Inferior parietal cortex (tissue), 1 donor: ENCODE data around the gene BICRA.
"Not testable (repeated sequence)": the region's sequence is repeated elsewhere in the genome, so short reads cannot be mapped to it uniquely, and the experiment has no call there.

Source experiments
- DNase-seq: peaks from one replicate; pipeline ENCODE4 v3.0.0-alpha.2; 2016; ENCODE audit errors: extremely low spot score

The BICRA gene

DNA sequence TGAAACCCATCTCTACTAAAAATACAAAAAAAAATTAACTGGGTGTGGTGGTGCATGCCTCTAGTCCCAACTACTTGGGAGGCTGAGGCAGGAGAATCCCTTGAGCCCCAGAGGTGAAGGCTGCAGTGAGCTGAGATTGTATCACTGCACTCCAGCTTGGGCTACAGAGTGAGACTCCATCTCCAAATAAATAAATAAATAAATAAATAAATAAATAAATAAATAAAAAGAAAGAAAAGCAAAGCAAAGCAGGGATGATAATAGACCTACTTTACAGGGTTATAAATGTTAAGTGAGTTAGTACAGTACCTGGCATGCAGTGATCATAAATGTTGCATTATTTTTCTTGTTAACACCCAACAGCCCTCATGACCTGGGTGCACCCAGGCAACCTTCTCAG is 105.9 kb downstream of the BICRA start:
- not testable (repeated sequence) for DNase-seq

DNA sequence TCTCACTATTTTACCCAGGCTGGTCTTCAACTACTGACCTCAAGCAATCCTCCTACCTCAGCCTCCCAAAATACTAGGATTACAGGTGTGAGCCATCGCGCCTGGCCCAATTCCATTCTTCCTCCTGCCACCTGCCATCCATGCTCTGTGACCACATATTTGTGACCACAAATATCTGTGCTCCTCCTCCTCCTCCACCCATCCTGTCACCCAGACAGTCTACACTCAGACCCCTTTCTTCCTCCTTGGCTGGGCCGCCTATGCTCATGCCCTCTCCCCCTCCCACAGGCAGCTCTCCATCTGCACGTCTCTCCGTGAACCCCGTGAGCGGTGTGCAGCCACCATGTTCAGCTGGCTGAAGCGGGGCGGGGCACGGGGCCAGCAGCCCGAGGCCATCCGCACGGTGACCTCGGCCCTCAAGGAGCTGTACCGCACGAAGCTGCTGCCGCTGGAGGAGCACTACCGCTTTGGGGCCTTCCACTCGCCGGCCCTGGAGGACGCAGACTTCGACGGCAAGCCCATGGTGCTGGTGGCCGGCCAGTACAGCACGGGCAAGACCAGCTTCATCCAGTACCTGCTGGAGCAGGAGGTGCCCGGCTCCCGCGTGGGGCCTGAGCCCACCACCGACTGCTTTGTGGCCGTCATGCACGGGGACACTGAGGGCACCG is 107.5 kb downstream of the BICRA start:
- no peak for DNase-seq

DNA sequence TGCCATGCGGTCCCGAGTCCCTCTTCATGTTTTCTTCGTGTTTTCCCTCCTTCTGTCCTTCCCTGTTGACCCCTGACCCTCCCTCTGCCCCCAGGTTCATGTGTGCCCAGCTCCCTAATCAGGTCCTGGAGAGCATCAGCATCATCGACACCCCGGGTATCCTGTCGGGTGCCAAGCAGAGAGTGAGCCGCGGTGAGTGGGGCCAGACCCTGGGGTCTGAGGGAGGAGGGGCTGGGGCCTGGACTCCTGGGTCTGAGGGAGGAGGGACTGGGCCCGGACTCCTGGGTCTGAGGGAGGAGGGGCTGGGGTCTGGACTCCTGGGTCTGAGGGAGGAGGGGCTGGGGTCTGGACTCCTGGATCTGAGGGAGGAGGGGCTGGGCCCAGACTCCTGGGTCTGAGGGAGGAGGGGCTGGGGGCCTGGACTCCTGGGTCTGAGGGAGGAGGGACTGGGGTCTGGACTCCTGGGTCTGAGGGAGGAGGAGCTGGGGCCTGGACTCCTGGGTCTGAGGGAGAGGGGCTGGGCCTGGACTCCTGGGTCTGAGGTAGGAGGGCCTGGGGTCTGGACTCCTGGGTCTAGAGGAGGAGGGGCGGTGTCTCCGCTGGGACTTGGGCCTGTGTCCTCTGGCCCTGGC is 109.6 kb downstream of the BICRA start:
- not testable (repeated sequence) for DNase-seq

DNA sequence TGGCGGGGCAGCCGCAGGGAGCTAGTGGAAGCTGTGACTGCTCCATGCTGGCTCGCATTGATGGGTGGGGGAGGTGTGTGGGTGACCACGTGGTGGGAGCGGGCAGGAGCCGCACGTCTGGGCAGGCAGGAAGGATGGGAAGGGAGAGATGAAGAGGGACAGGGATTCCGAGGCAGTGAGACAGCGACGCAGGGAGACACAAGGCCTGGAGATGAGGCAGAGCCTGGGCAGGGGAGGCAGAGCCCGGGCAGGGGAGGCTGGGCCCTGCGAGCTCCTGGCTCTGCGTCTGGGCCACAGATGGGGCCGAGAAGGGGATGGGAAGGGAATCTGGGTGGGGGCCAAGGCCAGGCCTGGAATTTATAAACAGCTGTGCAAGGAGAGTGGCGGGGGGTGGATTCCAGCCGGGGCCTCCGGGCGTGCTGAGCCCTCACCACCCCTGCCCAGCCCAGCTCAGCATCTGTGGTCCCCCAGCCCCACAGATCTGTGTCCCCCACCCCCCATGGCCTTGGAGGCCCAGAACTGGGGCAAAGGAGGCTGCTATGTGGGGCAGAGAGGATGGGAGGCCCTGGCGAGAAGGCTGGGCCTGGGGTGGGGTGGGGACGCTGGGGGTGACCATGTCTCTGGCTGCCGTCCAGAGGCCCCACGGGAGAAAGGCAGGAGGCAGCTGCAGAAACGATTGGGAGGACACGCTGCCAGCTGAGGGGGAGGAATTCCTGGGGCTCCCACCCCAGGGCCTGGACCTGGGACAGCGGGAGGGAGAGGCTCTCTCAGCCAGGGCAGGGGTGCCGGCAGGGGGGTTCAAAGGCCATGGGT is 110.3 kb downstream of the BICRA start:
- DNase-seq, result peak; percentile 8

DNA sequence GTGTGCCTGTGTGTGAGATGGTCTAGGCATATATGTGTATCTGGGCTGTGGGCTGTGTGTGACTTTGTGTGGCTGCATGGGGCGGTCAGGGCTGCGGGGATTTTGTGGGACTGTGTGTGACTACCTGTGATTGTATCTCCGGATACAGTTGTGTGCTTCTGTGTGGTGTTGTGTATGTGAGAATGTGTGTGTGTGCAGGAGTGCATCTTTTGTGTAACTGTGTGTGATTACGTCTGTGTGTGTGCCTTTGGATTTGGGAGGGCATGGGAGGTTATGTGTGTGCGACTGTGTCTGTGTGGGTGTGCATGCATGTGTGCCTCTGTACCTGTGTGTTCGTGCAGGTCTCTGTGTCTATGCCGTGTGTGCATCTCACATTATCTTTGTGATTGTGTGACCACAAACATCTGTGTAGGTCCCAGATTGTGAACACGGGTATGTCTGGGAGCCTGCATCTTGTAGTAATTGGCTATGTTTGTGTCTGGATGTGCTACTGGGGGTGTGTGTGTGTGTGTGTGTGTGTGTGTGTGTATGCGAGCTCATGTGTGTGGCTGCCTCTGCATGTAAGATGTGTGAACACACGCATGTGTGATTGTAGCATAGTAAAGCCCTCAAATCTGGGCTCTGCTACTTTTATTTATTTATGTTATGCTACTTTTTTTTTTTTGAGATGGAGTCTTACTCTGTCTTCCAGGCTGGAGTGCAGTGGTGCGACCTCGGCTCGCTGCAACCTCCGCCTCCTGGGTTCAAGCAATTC is 111.9 kb downstream of the BICRA start:
- DNase-seq, result no peak

DNA sequence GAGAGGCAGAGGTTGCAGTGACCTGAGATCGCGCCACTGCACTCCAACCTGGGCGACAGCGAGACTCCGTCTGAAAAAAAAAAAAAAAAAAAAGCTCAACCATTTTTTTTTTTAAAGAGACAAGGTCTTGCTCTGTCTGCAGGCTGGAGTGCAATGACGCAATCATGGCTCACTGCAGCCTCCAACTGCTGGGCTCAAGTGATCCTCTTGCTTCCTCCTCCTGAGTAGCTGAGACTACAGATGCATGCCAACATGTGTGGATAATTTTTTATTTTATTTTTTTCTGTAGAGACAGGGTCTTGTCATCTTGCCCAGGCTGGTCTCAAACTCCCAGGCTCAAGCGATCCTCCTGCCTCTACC is 114.6 kb downstream of the BICRA start:
- DNase-seq, result no peak

DNA sequence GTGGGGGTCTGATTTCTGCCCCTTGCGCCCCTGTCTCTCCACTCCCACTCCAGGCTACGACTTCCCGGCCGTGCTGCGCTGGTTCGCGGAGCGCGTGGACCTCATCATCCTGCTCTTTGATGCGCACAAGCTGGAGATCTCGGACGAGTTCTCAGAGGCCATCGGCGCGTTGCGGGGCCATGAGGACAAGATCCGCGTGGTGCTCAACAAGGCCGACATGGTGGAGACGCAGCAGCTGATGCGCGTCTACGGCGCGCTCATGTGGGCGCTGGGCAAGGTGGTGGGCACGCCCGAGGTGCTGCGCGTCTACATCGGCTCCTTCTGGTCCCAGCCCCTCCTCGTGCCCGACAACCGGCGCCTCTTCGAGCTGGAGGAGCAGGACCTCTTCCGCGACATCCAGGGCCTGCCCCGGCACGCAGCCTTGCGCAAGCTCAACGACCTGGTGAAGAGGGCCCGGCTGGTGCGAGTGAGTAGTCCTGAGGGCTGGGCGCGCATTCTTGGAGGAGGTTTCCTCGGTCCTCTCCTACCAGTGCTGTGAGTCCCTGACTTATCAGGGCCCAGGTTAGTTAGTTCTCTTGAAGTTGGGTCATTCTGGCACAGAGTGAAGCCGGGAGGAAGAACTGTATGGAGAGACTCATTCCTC is 116.9 kb downstream of the BICRA start:
- DNase-seq, result no peak

DNA sequence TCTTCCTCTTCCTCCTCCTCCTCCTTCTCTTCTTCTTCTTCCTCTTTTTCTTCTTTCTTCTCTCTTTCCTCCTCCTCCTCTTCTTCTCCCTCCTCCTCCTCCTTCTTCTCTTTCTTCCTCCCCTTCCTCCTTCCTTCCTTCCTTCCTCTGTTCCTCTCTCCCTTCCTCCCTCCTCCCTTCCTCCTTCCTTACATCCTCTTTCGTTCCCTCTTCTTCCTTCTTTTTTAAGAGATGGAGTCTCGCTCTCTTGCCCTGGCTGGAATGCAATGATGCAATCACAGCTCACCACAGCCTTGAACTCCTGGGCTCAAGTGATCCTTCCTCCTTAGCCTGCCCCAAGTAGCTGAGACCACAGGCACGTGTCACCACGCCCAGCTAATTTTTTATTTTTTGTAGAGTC is 117.5 kb downstream of the BICRA start:
- DNase-seq, result no peak

DNA sequence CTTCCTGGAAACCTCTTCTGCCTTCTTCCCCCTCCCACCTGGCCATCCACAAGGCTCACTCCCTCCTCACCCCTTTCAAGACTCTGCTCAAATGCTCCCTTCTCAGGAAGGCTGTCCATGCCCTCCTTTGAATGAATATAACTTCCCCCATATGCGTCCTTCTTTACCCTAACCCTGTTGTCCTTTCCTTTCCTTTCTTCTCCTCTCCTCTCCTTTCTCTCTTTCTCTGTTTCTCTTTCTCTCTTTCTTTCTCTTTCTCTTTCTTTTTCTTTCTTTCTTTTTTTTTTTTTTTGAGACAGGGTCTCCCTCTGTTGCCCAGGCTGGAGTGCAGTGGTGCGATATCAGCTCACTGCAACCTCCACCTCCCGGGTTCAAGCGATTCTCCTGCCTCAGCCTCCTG is 119.4 kb downstream of the BICRA start:
- DNase-seq, result not testable (repeated sequence)

DNA sequence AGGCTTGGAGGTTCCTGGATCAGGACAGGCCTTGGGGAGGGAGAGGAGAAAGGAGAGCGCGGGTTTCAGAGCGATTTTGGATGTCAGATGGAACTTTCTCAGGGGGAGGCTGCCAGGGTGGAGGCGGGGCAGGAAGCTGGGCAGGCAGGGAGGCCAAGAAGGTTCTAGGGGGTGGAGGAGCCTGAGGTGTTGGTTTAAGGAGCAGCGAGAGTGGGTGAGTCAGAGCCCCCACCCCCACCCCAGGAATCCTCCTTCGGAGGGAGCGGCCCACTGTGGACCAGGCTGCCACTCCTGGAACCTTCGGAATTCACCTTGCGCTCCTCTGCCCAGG is 120.5 kb downstream of the BICRA start:
- no peak for DNase-seq

DNA sequence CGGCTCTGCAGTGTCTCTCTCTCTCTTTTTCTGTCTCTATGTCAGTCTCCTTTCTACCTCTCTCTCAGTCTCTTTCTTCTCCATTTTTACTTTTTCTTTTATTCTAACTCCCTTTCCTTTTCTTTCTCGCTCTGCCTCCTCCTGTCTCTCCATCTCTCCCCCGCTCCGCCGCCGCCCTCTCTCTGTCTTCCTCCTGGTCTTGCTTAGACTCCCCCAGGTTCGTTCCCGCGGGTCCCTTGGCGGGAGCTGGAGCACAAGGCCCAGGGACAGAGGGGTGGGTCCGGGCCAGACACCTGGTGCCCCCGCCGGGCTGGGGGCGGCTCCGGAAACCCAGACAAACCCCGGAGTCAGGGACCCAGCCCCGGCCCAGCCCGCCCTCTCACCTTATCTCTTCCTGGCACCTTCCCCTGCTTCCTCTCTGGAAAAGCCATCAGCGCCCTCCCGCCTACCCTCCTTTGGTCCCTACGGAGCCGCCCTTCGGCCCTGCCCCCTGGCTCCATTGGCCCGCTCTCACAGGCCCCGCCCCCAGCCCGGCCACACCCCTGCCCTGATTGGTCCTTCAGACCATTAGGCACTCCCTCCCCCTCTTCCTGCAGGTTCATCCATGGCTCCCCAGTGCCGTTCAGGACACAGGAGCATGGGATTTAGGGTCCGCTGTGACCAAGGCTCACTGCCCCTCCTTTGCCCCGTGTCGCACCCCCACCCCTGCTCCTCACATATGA is 121.0 kb downstream of the BICRA start:
- peak; percentile 25 for DNase-seq

DNA sequence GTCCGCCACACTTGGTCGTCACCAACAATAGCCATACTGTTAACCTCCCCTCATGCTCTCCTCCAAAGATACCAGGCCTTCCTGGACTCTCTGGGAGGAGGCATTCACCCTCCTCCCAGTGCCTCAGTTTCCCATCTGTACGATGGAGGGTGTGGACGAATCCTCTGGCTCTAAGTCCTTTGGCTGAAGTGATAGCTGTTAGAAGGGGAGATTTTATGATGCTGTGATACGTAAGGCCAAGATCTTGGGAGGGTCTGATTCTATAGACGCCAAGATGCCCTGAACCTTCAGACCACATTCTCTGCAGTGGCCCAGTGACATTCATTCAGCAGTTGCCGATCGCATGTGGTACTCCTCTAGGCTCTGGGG is 121.6 kb downstream of the BICRA start:
- no peak for DNase-seq

DNA sequence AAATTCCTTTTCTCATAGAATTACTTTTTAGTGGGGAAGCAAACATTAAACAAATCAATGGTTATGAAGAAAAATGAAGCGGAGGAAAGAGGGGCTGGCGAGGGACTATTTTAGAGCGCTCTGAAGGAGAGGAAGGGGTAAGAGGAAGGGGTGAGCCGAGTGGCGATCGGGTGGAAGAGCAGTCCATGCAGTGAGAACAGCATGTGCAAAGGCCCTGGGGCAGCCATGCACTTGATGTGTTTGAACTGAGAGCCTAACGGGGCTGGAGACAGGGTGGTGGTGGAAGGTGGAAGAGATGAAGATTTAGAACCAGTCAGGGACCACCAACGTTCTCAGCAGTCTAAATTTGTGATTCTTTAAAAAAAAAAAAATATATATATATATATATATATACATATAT is 122.0 kb downstream of the BICRA start:
- DNase-seq, result no peak

DNA sequence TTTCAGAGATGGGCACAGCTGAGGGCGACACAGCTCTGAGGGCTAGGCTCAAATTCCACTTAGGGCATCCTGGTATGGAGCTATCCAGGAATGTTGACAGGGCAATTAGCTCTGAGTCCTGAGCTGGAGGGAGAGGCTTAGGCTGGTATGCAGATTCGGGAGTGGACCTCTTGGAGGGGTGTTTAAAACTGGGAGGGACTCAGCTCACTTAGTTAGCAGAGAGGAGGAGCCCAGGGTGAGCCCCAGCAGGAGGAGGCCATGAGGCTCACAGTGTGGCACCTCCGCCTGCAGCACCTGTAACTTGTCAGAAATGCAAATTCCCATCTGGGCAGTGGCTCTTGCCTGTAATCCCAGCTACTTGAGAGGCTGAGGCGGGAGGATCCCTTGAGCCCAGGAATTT is 126.2 kb downstream of the BICRA start:
- DNase-seq, result no peak

DNA sequence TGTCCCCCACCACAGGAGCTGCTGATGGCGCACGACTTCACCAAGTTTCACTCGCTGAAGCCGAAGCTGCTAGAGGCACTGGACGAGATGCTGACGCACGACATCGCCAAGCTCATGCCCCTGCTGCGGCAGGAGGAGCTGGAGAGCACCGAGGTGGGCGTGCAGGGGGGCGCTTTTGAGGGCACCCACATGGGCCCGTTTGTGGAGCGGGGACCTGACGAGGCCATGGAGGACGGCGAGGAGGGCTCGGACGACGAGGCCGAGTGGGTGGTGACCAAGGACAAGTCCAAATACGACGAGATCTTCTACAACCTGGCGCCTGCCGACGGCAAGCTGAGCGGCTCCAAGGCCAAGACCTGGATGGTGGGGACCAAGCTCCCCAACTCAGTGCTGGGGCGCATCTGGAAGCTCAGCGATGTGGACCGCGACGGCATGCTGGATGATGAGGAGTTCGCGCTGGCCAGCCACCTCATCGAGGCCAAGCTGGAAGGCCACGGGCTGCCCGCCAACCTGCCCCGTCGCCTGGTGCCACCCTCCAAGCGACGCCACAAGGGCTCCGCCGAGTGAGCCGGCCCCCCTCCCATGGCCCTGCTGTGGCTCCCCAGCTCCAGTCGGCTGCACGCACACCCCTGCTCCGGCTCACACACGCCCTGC is 132.1 kb downstream of the BICRA start:
- DNase-seq, result no peak

DNA sequence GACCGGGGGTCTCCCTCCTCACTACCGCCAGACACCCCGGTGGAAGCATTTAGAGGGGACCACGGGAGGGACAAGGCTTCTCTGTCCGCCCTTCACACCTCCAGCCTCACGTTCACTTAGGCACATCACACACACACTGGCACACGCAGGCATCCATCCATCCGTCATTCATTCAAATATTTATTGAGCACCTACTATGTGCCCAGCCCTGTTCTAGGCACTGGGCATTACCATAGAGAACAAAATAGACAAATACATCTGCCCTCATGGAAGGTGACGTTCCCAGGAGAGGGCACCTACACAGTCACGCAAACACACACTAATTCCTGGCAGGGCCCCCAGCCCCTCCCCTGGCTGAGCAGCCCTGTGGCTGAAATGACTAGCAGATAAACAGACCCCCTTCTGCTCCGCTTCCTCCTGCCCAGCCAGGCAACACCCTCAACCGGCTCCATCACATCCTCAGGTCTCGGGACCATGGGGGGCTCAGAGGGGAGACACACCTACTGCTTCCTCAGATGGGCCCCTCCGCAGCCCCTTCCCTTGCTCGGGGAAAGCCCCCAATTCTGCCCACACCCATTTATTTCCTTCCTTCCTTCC is 132.7 kb downstream of the BICRA start:
- no peak for DNase-seq

DNA sequence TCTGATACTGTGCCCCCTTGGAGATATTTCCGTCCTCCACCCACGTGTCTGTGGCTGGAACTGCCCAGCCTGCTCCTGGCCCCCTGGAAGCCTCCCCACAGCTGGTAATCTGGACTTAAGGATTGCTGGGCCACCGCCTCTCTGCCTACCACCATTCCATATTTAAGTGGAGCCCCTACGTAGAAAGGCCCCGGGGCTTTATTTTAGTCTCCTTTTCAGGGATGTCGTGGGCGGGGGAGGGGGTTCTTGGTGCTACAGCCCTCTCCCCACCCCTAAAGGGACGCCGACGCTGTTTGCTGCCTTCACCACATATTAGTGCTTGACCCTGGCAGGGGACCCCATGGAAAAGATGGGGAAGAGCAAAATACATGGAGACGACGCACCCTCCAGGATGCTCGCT is 133.7 kb downstream of the BICRA start:
- DNase-seq, result no peak

DNA sequence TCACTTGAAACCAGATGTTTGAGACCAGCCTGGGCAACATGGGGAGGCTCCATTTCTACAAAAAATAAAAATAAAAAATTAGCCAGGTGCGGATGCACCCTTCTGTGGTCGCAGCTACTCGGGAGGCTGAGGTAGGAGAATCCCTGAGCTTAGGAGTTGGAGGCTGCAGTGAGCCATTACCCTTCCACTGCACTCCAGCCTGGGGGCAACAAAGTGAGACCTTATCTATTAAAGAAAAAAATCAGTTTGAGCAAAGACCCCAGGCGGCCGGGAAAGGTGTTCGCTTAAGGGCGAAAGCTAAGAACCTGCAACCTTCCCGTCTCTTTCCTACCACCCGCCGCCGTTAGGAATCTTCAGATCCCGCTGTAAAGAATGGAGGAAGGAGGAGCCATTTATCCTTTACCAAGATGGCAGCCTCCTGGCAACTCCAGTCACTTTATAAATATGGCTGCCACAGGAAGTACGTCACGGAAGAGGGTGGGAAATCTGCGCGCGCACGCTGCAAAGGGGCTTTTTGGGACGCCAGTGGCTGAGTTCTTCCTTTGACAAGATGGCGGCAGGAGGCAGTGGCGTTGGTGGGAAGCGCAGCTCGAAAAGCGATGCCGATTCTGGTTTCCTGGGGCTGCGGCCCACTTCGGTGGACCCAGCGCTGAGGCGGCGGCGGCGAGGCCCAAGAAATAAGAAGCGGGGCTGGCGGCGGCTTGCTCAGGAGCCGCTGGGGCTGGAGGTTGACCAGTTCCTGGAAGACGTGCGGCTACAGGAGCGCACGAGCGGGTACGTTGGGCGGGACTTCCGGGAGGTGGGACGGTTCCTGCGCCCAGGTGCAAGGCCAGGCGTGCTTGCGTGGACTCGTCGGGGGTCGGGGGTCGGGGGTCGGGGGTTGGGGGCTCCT is 136.3 kb downstream of the BICRA start, which contains the start of gene NOP53:
Gene NOP53, plus strand, starts transcription at position 537 of the 892 bp plus-strand sequence. Its CDS starts 14 bp downstream, at position 551.
- DNase-seq, result peak; percentile 100

DNA sequence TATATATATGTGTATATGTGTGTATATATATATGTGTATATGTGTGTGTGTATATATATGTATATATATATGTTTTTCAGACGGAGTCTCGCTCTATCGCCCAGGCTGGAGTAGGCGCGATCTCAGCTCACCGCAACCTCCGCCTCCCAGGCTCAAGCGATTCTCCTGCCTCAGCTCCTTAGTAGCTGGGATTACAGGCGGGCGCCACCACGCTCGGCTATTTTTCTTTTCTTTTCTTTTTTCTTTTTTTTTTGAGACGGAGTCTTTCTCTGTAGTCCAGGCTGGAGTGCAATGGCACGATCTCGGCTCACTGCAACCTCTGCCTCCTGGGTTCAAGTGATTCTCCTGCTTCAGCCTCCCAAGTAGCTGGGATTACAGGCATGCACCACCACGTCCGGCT is 137.2 kb downstream of the BICRA start:
- DNase-seq, result not testable (repeated sequence)
